Gastroesophageal sphincter (tissue), 3 donors: ENCODE measurements around the gene NELL1.

ENCODE experiments used
- CTCF ChIP-seq, 4 experiments: fragments of 200-600 bp in 2 of 4; fragments of 450-650 bp in 2 of 4; sonication (generic) in 1 of 4; IDR thresholded peaks; one replicate each; pipeline ENCODE4 v1.5.1; 2017 to 2019; ENCODE audit warnings: antibody characterized with exemption in 4 of 4, mild to moderate bottlenecking in 2 of 4, moderate library complexity in 2 of 4
- EP300 ChIP-seq: sonication (generic); formaldehyde crosslinking; IDR thresholded peaks from one replicate; pipeline ENCODE4 v1.6.1; 2017; ENCODE audit warnings: antibody characterized with exemption, mild to moderate bottlenecking
- POLR2A ChIP-seq, 2 donors: fragments of 450-650 bp; IDR thresholded peaks; one replicate each; pipeline ENCODE4 v1.6.1; 2017; ENCODE audit warnings: antibody characterized with exemption in 2 of 2, mild to moderate bottlenecking in 2 of 2, moderate library complexity in 1 of 2
- POLR2AphosphoS5 ChIP-seq: sonication (generic); formaldehyde crosslinking; IDR thresholded peaks from one replicate; pipeline ENCODE4 v1.6.1; 2017; ENCODE audit warnings: antibody characterized with exemption

- TF ChIP-seq CTCF (IDR thresholded peaks at IDR 0.05) (no peak), EP300 (no peak), POLR2A (IDR thresholded peaks at IDR 0.05) (no peak), POLR2AphosphoS5 (no peak)
These were observed 673.8 kb downstream of the NELL1 start for GRCh38 chr11:21343204-21343603.
